GM12892 (cell line): ENCODE data around the gene TNFSF9.

Experiments
- POLR2AphosphoS5 ChIP-seq: IDR thresholded peaks from 2 replicates; pipeline ENCODE4 v1.6.1; 2011; ENCODE audit warnings: low read depth, low read length, control low read depth
- TAF1 ChIP-seq: IDR thresholded peaks from 2 replicates; pipeline ENCODE4 v1.6.1; 2011; ENCODE audit warnings: low read depth, mild to moderate bottlenecking, control low read depth, low read length, borderline replicate concordance

DNA sequence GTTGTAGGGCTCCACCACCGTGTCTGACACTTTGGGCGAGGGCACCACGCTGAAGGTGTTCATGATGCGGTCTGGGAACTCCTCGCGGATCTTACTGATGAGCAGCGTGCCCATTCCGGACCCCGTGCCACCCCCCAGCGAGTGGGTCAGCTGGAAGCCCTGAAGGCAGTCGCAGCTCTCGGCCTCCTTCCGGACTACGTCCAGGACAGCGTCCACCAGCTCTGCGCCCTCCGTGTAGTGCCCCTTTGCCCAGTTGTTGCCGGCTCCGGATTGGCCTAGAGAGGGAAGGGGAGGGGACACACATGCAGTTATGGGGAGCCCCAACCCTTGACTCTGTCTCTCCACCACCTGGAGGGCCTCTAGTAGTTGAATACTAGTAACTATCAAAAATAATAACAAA lies 34.9 kb upstream of the TNFSF9 start:
- TF ChIP-seq TAF1: no peak
- no peak for TF ChIP-seq POLR2AphosphoS5
